Nephron progenitor cell (in vitro differentiated cells): ENCODE measurements around the gene ANKRD29.

Experiments
- DNase-seq: peaks from one replicate; pipeline ENCODE4 v3.0.0; 2021
- H3K27ac Mint-ChIP-seq: 2 replicates; pipeline ENCODE4 v1.8.0; 2021; ENCODE audit warnings: mild to moderate bottlenecking, moderate library complexity, mixed read lengths
- H3K27me3 Mint-ChIP-seq: 2 replicates; pipeline ENCODE4 v1.8.0; 2021; ENCODE audit warnings: mild to moderate bottlenecking, low read depth, mixed read lengths; ENCODE audit not compliant: poor library complexity
- H3K36me3 Mint-ChIP-seq: 2 replicates; pipeline ENCODE4 v1.8.0; 2021; ENCODE audit warnings: low read depth, mixed read lengths
- H3K4me1 Mint-ChIP-seq: 2 replicates; pipeline ENCODE4 v1.8.0; 2021; ENCODE audit warnings: mixed read lengths
- H3K4me3 Mint-ChIP-seq: 2 replicates; pipeline ENCODE4 v1.8.0; 2021; ENCODE audit warnings: mild to moderate bottlenecking, moderate library complexity, mixed read lengths
- H3K9me3 Mint-ChIP-seq: 2 replicates; pipeline ENCODE4 v1.8.0; 2021; ENCODE audit warnings: mild to moderate bottlenecking, moderate library complexity, mixed read lengths
- CTCF ChIP-seq: fragments of 200-600 bp; sonication (generic); IDR thresholded peaks from 2 replicates; pipeline ENCODE4 v1.5.0; 2021; ENCODE audit warnings: antibody characterized with exemption

Gene ANKRD29

DNA sequence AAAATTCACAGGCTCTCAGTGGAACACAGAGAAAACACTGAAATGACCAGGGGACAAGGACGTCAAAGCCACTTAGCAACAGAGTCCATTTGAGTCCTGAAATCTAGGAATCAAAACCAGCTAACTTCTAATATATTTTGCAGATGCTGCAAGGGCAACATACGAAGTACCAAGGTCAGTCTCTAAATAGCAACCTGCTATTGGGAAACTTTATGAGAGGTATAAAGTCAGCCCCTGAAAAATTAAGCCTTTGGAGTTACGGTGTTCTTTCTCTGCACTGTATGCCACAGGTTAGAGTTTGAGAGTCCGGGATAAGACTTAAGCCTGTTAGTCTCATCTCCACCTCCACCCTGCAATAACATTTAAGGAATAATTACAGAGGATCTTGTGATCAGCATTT lies 89.7 kb downstream of the ANKRD29 start:
- H3K9me3 Mint-ChIP-seq = no peaks in the 10 kb centered on the region
- no peak overlapping the region for H3K27ac Mint-ChIP-seq
- TF ChIP-seq CTCF = no peak

DNA sequence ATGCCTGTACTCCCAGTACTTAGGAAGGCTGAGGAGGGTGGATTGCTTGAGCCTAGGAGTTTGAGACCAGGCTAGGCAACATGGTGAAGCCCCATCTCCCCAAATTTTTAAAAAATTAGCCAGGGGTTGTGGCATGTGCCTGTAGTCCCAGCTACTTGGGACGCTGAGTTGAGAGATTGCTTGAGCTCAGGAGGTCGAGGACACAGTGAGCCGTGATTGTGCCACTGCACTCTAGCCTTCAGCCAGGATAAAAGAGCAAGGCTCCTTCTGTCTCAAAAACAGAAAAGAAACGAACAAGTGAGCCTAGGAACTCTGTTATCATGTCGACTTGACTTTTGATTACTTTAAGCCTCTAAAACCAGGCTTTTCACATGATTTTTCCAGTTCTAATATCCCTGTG lies 90.1 kb downstream of the ANKRD29 start:
- no peak for DNase-seq
- no peak overlapping the region for H3K4me3 Mint-ChIP-seq
- peak overlapping the region; percentile 32 for H3K27ac Mint-ChIP-seq
- no peaks in the 10 kb centered on the region for H3K27me3 Mint-ChIP-seq
- H3K9me3 Mint-ChIP-seq = no peaks in the 10 kb centered on the region
- no peak for TF ChIP-seq CTCF
- H3K36me3 Mint-ChIP-seq = peaks cover 36% of the 10 kb centered on the region
- H3K4me1 Mint-ChIP-seq = peaks cover 11% of the 10 kb centered on the region

More for the DNA sequence above, 89.7 kb downstream of the ANKRD29 start:
- DNase-seq = no peak
- Mint-ChIP-seq H3K4me1 (peaks cover 11% of the 10 kb centered on the region), H3K27me3 (no peaks in the 10 kb centered on the region), H3K36me3 (peaks cover 32% of the 10 kb centered on the region), H3K4me3 (no peak overlapping the region)

DNA sequence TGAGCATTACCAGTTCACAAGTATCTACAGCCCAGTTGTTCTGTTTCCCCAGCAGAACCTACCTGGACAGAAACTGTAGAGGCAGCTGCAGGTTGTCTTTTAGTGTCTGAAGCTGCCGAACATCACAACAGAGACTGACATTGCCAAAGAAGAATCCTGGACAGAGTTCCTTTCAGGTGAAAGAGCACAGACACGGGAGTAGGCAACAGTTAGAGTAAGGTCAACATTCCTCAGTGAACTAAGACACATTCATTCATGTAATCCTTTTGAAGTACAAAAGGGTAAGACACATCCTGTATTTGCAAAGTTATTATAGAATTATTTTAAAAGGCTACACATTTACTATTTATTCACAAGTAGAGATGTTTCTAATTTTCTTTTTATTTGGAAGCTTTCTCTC lies 90.7 kb downstream of the ANKRD29 start:
- H3K4me3 Mint-ChIP-seq = no peak overlapping the region
- peaks cover 11% of the 10 kb centered on the region for H3K4me1 Mint-ChIP-seq
- no peaks in the 10 kb centered on the region for H3K9me3 Mint-ChIP-seq
- H3K27me3 Mint-ChIP-seq = no peaks in the 10 kb centered on the region
- H3K36me3 Mint-ChIP-seq = peaks cover 41% of the 10 kb centered on the region
- no peak for DNase-seq
- H3K27ac Mint-ChIP-seq = no peak overlapping the region
- no peak for TF ChIP-seq CTCF

DNA sequence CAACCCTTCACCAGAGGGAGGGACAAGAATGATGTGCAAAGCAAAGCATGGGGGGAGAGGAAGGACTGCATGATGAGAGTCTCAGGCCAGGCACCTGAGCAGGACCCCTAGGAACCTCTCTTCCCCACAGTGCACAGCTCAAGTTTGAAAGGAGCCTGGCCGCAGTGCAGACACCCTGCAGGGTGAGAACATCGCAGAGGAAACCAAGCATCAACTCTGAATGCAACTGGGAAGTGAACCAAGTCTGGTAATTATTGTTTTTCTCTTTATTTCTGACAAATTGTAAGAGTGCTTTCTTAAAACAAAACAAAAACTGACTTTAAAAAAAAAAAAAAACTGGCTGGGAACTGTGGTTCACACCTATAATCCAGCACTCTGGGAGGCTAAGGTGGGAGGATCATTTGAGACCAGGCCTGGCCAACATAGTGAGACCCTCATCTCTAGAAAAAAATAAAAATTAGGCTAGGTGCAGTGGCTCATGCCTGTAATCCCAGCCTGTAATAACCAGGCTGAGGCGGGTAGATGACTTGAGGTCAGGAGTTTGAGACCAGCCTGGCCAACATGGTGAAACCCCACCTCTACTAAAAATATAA lies 91.7 kb downstream of the ANKRD29 start:
- Mint-ChIP-seq H3K4me3 (no peak overlapping the region), H3K27me3 (no peaks in the 10 kb centered on the region), H3K36me3 (peaks cover 41% of the 10 kb centered on the region), H3K27ac (no peak overlapping the region), H3K9me3 (no peaks in the 10 kb centered on the region), H3K4me1 (peaks cover 5% of the 10 kb centered on the region)
- DNase-seq = no peak
- no peak for TF ChIP-seq CTCF

GRCh38 chr18:23569299-23570063 lies 93.2 kb downstream of the ANKRD29 start:
- no peaks in the 10 kb centered on the region for H3K9me3 Mint-ChIP-seq
- H3K36me3 Mint-ChIP-seq = peaks cover 49% of the 10 kb centered on the region
- DNase-seq = no peak
- no peak overlapping the region for H3K4me3 Mint-ChIP-seq
- TF ChIP-seq CTCF = no peak
- no peaks in the 10 kb centered on the region for H3K4me1 Mint-ChIP-seq
- no peaks in the 10 kb centered on the region for H3K27me3 Mint-ChIP-seq
- H3K27ac Mint-ChIP-seq = no peak overlapping the region
